ENCODE data around the gene MEPCE. TPM values are rescaled to one million over a fixed set of nuclear protein-coding genes. Genes with fewer than 3 reads are reported as not detected.
A peak's percentile ranks its signal among the peaks of the same experiment; 100 is the strongest.

Gene MEPCE
- total RNA-seq, 1 experiment from 2014 or later: 28.4 TPM

DNA sequence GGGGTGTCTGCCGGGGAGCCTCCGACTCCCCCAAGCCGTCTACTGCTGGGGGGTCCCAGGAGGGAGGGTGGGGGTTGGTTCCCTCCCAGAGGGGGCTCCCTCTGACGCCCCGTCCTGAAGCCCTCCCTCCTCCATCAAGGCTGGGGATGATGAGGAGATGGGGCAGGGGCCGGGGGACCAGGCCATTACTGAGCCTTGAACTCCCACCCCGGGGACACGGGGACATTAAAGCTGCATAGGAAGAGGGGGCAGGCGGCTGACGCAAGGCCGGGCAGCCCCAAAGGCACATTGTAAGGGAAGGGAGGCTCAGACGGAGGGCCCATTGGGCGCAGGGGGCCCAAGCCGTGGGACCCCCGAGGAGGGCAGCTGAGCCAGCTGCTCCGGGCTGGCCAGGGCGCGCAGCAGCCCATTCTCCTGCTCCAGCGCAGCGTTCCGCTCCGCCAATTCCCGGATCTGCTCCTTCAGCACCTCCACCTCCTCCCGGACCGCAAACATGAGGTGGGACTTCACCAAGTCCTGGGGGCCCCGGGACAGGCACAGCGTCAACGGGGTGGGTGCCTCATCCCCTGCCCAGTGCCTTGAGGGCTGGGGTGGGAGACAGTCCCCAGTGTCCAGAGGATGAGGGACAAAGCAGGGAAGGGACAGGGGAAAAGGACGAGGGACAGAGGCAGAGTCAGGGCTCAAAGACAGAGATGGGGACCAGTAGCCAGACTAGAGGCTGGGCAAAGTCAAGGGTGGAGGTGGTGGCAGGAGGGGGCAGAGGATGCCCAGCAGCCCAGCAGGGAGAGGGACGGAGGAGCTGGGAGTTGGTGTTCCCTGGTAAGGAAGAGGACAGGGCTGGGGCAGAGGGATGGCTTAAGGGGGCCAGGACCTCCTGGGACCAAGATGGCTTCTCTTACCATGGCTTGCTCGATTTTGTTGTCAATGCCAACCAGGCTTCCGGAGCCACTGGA lies 37.3 kb downstream of the MEPCE start:
- H3K9me2 ChIP-seq (replicated peaks; ENCODE audit: insufficient read depth, low read length): no peaks in the 10 kb centered on the region
- no peaks in the 10 kb centered on the region for H3K36me3 ChIP-seq (ENCODE audit: insufficient read depth, low read length)
- no peak overlapping the region for H2AFZ ChIP-seq (ENCODE audit: low read length)
- H3K79me2 ChIP-seq (ENCODE audit: low read length): no peaks in the 10 kb centered on the region
- H3K27ac ChIP-seq (ENCODE audit: low read length): no peak overlapping the region
- DNase-seq: no peak
- no peak overlapping the region for H3K4me2 ChIP-seq (ENCODE audit: low read depth, low read length, poor library complexity, severe bottlenecking)
- no peak overlapping the region for H3K4me3 ChIP-seq (ENCODE audit: low read length)
- H3K9me3 ChIP-seq (ENCODE audit: low read length): no peaks in the 10 kb centered on the region
- no peak overlapping the region for H3K9ac ChIP-seq (ENCODE audit: low read length)
- no peaks in the 10 kb centered on the region for H3K27me3 ChIP-seq (ENCODE audit: low read length)
- no peaks in the 10 kb centered on the region for H3K4me1 ChIP-seq (ENCODE audit: low read length)
- no peaks in the 10 kb centered on the region for H4K20me1 ChIP-seq (ENCODE audit: insufficient read depth, low read depth, low read length)

DNA sequence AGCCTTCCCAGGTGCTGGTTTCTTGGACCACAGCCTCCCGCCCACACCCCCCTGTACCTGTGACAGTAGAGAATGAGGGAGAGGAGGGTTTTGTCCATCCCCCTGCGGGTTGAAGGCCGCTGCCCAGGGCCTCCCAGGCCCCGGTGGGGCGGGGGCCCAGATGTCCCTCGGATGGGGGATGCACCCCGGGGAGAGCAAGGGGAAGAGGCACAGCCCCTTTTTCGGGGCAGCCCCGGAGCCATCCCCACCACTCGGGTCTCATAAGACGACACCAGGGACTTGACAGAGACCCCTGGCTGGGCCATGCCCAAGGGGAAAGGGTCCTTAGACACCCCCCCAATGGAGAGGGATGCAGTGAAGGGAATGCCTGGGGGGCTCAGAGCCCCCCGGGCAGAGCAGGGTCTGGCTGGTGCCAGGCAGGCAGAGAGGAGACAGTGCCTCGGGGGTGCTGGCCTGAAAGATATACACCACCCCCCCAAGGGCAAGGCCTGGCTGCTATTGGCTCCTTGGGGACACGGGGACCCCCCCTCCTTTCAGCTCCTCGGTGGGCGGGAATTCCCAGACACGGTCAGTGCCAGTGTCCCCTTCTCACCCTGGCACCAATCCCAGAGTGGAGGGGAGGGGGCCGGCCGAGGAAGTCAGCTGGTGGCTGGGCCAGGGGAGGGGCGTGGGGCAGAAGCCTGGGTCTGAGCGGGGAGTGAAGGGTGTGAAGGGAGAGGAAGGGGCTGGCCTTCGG lies 38.2 kb downstream of the MEPCE start:
- Histone ChIP-seq H3K27ac (ENCODE audit: low read length) (no peak overlapping the region), H3K36me3 (ENCODE audit: insufficient read depth, low read length) (peaks cover 2% of the 10 kb centered on the region; the same call in 1 of the 2 replicates), H3K4me3 (ENCODE audit: low read length) (no peak overlapping the region), H3K4me2 (ENCODE audit: low read depth, low read length, poor library complexity, severe bottlenecking) (no peak overlapping the region), H3K4me1 (ENCODE audit: low read length) (no peaks in the 10 kb centered on the region), H4K20me1 (ENCODE audit: insufficient read depth, low read depth, low read length) (no peaks in the 10 kb centered on the region), H3K9me2 (replicated peaks; ENCODE audit: insufficient read depth, low read length) (no peaks in the 10 kb centered on the region), H3K9me3 (ENCODE audit: low read length) (no peaks in the 10 kb centered on the region), H3K79me2 (ENCODE audit: low read length) (no peaks in the 10 kb centered on the region), H3K27me3 (ENCODE audit: low read length) (no peaks in the 10 kb centered on the region), H3K9ac (ENCODE audit: low read length) (no peak overlapping the region), H2AFZ (ENCODE audit: low read length) (no peak overlapping the region)
- DNase-seq: no peak

DNA sequence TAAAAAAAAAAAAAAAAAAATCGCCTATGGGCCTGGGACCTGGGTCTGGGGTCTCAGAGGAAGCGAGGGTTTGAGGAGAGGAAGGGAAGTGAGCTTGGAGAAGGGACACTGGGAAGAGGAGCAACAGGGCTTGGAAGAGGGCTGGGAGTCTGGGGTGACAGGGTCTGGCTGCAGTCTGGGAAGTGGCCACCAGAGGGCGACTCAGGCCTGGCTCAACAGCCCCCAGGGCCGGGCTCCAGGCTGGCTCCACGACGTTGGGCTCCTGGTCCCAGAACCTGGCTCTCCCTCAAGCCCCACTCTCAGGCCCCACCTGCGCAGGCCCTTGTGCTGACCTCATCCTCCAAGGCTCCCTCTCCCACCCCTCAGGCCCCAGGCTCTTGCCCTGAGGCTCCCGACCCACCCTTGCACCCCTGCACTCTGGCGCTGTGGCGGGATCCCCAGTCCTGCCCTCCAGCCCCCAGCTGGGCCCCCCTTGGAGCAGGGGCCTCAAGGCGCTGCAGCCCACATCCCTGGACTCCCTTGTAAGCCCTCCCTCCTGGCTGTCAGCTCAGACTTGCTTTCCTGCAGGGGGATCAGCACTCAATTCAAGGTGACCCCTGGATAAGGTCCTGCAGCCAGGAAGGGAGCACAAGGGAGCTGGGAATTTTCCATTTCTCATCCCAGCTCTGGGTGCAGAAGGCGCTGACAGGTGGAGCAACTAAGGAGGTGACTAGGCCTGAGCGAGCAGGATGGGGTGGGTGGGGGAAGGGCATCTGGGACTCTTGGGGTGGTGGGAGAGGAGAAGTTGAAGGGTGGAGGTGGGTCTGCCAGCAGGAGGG lies 39.8 kb downstream of the MEPCE start:
- H2AFZ ChIP-seq (ENCODE audit: low read length): no peak overlapping the region
- peaks cover 7% of the 10 kb centered on the region; the same call in 1 of the 2 replicates for H3K36me3 ChIP-seq (ENCODE audit: insufficient read depth, low read length)
- H3K9me2 ChIP-seq (replicated peaks; ENCODE audit: insufficient read depth, low read length): no peaks in the 10 kb centered on the region
- H4K20me1 ChIP-seq (ENCODE audit: insufficient read depth, low read depth, low read length): no peaks in the 10 kb centered on the region
- DNase-seq: peak; percentile 91
- H3K27ac ChIP-seq (ENCODE audit: low read length): no peak overlapping the region
- no peak overlapping the region for H3K4me2 ChIP-seq (ENCODE audit: low read depth, low read length, poor library complexity, severe bottlenecking)
- H3K27me3 ChIP-seq (ENCODE audit: low read length): no peaks in the 10 kb centered on the region
- H3K79me2 ChIP-seq (ENCODE audit: low read length): no peaks in the 10 kb centered on the region
- H3K9me3 ChIP-seq (ENCODE audit: low read length): no peaks in the 10 kb centered on the region
- H3K4me1 ChIP-seq (ENCODE audit: low read length): peaks cover 3% of the 10 kb centered on the region; the same call in 1 of the 2 replicates
- no peak overlapping the region for H3K4me3 ChIP-seq (ENCODE audit: low read length)
- no peak overlapping the region for H3K9ac ChIP-seq (ENCODE audit: low read length)

DNA sequence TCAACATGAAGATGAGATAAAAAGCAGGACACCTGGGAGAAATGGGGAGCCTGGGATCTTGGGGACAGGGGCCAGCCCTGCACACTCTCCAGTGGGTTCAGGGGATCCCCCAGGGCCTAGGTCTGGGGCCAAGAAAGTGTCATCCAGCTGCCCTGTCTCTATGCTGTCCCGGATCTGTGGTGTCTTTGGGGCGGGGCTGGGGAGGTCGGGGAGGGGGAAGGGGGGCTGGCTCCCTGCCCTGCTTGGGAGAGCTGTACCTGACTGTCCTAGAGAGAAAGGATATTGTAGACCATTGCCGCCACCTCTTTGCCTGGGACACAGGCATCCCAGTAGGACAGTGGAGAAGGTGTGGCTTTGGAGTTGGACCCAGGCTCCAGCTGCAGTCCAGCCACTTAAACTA lies 41.4 kb downstream of the MEPCE start:
- Histone ChIP-seq H3K4me3 (ENCODE audit: low read length) (no peak overlapping the region), H3K27ac (ENCODE audit: low read length) (no peak overlapping the region), H4K20me1 (ENCODE audit: insufficient read depth, low read depth, low read length) (no peaks in the 10 kb centered on the region), H3K9me3 (ENCODE audit: low read length) (no peaks in the 10 kb centered on the region), H3K9me2 (replicated peaks; ENCODE audit: insufficient read depth, low read length) (no peaks in the 10 kb centered on the region), H3K27me3 (ENCODE audit: low read length) (no peaks in the 10 kb centered on the region), H3K36me3 (ENCODE audit: insufficient read depth, low read length) (peaks cover 7% of the 10 kb centered on the region; the same call in 1 of the 2 replicates), H3K4me1 (ENCODE audit: low read length) (peaks cover 13% of the 10 kb centered on the region), H3K79me2 (ENCODE audit: low read length) (peaks cover 8% of the 10 kb centered on the region), H3K9ac (ENCODE audit: low read length) (no peak overlapping the region), H2AFZ (ENCODE audit: low read length) (no peak overlapping the region), H3K4me2 (ENCODE audit: low read depth, low read length, poor library complexity, severe bottlenecking) (no peak overlapping the region)
- DNase-seq: no peak

DNA sequence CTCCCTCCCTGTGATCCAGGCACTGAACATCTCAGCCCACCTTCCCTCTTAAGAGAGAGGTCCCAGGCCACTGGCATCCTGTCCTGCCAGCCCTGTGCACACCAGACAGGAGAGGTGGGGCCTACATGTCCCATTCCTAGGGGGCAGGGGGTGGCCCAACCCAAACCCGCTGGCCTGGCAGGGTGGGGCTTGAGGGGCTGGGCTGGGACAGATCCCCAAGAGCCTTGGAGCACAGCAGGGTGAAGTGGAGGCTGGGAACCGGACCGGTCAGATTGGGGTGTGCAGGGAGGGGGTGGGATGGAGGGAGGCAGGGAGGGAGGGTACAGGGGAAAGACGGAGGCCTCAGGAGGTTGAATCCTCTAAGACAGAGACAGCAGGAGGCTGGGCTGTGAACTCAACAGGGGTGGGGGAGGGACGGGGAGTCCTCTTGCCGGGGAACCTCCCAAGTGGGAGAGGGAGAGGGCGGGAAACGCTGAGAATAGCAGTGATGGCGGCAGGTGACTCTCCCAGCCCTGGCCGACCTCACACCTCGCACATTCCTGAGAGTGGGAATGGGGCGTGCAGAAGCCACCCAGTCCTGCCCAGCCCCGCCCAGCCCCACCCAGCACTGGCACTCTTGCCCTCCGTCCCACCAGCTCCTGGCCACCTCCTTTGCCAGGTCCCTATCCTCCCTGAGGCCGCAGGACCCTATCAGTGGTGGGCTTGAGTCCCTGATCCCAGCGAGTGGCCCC lies 42.7 kb downstream of the MEPCE start:
- H3K9me2 ChIP-seq (replicated peaks; ENCODE audit: insufficient read depth, low read length): no peaks in the 10 kb centered on the region
- H3K9me3 ChIP-seq (ENCODE audit: low read length): no peaks in the 10 kb centered on the region
- H2AFZ ChIP-seq (ENCODE audit: low read length): no peak overlapping the region
- H3K36me3 ChIP-seq (ENCODE audit: insufficient read depth, low read length): peaks cover 7% of the 10 kb centered on the region; the same call in 1 of the 2 replicates
- no peak overlapping the region for H3K9ac ChIP-seq (ENCODE audit: low read length)
- peaks cover 21% of the 10 kb centered on the region for H3K79me2 ChIP-seq (ENCODE audit: low read length)
- no peak overlapping the region for H3K4me3 ChIP-seq (ENCODE audit: low read length)
- DNase-seq: no peak
- no peak overlapping the region for H3K4me2 ChIP-seq (ENCODE audit: low read depth, low read length, poor library complexity, severe bottlenecking)
- peaks cover 25% of the 10 kb centered on the region for H3K4me1 ChIP-seq (ENCODE audit: low read length)
- H3K27ac ChIP-seq (ENCODE audit: low read length): no peak overlapping the region
- H4K20me1 ChIP-seq (ENCODE audit: insufficient read depth, low read depth, low read length): no peaks in the 10 kb centered on the region
- no peaks in the 10 kb centered on the region for H3K27me3 ChIP-seq (ENCODE audit: low read length)

DNA sequence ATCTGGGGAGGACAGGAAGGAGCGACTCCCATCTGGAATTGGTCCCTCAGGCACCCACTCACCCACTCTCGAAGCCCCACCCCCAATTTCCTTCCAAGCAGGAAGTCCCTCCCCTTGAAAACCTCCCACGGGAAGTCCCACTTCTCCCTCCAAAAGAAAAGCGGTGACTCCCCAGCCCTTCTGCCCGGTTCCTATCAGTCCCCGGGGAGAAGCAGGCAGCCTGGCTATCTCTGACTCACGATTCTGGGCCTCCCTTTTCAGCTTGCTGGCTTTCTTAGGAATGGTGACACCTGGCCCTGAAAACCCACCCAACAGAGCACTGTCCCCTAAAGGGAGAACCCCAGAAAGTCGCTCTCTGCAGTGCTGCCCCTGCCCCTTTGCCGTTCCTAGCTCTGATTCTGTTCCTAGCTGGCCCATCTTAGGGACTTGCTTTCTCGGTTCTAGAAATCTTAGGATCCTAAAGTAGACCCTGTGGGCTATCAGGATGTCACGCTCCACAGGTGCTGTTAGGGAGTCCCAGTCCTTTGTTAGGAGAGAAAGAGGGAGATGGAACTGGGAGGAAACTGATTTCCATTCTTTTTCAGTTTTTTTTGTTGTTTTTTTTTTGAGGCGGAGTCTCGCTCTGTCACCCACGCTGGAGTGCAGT lies 43.3 kb downstream of the MEPCE start:
- no peaks in the 10 kb centered on the region for H3K9me2 ChIP-seq (replicated peaks; ENCODE audit: insufficient read depth, low read length)
- H3K4me1 ChIP-seq (ENCODE audit: low read length): peaks cover 30% of the 10 kb centered on the region
- peaks cover 7% of the 10 kb centered on the region; the same call in 1 of the 2 replicates for H3K36me3 ChIP-seq (ENCODE audit: insufficient read depth, low read length)
- H3K9me3 ChIP-seq (ENCODE audit: low read length): no peaks in the 10 kb centered on the region
- H4K20me1 ChIP-seq (ENCODE audit: insufficient read depth, low read depth, low read length): no peaks in the 10 kb centered on the region
- no peak overlapping the region for H2AFZ ChIP-seq (ENCODE audit: low read length)
- peaks cover 27% of the 10 kb centered on the region for H3K79me2 ChIP-seq (ENCODE audit: low read length)
- no peak overlapping the region for H3K4me3 ChIP-seq (ENCODE audit: low read length)
- H3K9ac ChIP-seq (ENCODE audit: low read length): no peak overlapping the region
- no peak overlapping the region for H3K27ac ChIP-seq (ENCODE audit: low read length)
- H3K4me2 ChIP-seq (ENCODE audit: low read depth, low read length, poor library complexity, severe bottlenecking): no peak overlapping the region
- no peak for DNase-seq
- no peaks in the 10 kb centered on the region for H3K27me3 ChIP-seq (ENCODE audit: low read length)

DNA sequence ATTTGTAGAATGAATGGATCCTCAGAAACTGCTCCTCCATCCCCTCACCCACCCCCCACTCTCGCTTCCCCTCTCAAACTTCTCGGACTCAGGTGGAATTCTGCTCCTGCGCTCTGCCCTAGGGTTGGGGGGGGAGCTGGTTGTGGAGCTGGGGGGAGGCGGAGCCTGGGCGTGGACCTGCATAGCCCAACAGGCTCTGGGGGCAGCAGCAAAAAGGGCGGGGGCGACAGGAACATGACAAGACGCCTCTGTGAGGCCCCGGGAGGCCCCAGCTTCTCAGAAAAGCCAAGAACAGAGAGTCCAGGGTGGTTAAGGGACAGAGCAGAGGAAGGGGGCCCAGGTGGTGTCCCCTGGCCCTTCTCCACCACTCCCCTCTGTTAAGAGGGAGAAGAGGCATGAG lies 45.9 kb downstream of the MEPCE start:
- H3K9me2 ChIP-seq (replicated peaks; ENCODE audit: insufficient read depth, low read length): no peaks in the 10 kb centered on the region
- peak overlapping the region; percentile 79 for H3K27ac ChIP-seq (ENCODE audit: low read length)
- H2AFZ ChIP-seq (ENCODE audit: low read length): no peak overlapping the region
- DNase-seq: no peak
- peaks cover 37% of the 10 kb centered on the region for H3K79me2 ChIP-seq (ENCODE audit: low read length)
- H3K9me3 ChIP-seq (ENCODE audit: low read length): no peaks in the 10 kb centered on the region
- H3K27me3 ChIP-seq (ENCODE audit: low read length): no peaks in the 10 kb centered on the region
- H3K9ac ChIP-seq (ENCODE audit: low read length): peak overlapping the region; percentile 98
- H3K4me1 ChIP-seq (ENCODE audit: low read length): peaks cover 37% of the 10 kb centered on the region
- peak overlapping the region; percentile 92 for H3K4me2 ChIP-seq (ENCODE audit: low read depth, low read length, poor library complexity, severe bottlenecking)
- H4K20me1 ChIP-seq (ENCODE audit: insufficient read depth, low read depth, low read length): no peaks in the 10 kb centered on the region
- peaks cover 7% of the 10 kb centered on the region; the same call in 1 of the 2 replicates for H3K36me3 ChIP-seq (ENCODE audit: insufficient read depth, low read length)
- H3K4me3 ChIP-seq (ENCODE audit: low read length): peak overlapping the region; percentile 86
